Ammon's horn (tissue), 1 donor: ENCODE measurements around the gene TDRD5.

ENCODE experiments used
- DNase-seq: peaks from one replicate; pipeline ENCODE4 v3.0.0-alpha.2; 2016; ENCODE audit warnings: low spot score

Gene TDRD5, protein sequence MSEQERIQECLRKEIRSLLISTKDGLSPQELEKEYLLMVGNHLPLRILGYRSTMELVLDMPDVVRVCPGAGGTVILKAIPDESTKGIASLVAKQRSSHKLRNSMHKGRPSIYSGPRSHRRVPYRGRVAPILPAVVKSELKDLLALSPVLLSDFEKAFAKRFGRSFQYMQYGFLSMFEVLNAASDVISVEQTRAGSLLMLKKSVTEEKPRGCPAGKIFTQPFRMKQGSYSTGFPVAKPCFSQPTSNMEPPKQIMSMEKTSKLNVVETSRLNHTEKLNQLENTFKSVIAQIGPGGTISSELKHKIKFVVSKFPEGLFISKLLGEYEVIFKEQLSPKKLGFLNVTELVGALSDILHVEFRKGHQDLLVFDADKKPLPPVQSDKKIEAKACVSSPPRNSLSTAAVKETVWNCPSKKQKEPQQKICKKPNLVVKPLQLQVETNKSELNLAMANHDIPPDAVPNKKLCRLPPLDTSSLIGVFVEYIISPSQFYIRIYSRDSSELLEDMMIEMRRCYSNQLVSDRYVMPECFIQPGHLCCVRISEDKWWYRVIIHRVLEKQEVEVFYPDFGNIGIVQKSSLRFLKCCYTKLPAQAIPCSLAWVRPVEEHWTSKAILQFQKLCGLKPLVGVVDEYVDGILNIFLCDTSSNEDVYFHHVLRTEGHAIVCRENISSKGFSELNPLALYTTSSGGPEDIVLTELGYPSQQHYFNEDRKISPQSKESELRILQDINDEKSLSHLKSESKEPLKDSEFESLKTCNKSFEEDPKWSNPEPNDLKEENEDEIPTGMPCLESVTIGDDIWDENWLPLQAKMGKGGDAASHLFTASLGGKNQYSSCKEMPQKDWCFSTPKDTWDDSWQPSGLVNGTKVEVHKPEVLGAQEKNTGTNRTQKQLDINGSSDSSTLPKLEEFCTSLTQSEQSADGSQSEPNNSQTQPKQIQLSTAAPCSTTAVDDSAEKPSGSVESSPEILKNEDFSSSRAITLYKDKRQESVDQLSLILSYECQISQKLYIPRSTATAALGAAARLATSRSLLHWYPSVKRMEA

DNA sequence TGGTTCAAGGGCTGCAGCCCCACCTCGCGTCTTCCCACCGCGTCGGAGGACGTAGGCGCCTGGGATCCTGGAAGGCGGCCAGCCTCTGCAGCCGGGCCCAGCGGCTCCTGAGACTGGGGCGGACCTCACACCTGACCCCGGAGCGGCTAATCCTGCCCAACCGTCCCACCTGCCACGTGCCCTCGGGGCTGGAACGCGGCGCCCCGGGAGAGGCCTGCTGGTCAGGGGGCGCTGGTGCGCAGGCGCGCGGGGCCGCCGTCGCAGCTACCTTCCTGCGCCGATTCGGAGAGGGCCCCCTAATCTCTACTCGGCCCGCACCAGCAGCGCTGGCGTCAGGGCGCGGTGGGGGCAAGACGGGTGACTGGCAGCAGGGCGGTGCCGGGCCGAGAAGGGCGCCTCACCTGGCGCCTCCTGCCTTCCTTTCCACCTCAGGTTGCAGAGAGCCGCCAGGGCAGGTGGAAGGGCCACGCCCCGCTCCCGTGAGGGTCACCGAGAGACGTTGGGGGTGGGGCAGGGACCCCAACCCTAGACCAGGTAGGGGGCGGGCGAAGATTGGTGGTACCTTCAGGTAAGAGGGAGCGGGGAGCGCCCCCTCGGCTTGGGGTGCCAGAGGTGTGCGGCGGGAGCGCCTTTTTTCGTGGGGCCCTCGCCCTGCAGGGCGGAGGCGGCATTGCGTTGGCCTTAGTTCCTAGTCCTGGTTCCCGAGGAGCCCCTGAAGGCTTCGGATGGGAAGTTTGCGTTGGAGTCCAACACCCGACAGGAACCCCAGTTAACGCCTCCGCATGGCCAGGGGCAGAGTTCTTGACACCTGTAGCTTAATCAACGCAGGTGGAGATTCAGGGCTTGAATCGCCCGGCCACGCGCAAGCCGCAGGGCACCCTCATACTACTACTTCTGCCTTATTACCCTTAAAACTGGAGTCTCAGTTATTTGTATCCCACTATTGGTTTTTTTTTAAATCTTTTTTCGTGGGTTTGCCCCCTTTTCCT, at the start of gene TDRD5:
TDRD5 (plus strand) TSS at position 241 of the 989 bp plus-strand sequence. CDS start 784 bp downstream, outside the sequence.
- no peak for DNase-seq

DNA sequence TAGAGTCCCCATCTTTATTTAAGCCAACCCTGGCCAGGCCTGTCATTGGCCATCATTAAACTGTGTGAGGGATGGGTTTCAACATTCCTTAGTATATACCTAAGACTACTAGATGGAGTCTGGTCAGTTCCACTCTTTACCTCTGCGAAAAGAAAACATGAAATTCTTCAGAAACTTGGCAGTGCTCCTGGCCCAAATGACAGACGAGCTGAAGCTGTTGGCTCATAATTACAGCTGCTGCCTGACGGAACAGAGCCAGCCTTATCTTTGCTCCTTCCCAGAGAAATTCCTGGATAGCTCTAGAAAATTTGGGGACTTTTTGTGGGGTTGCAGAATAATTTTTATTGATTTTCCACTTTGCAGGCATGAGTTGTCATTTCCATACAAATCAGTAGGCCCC, 46.3 kb upstream of the TDRD5 start:
- DNase-seq, result no peak

DNA sequence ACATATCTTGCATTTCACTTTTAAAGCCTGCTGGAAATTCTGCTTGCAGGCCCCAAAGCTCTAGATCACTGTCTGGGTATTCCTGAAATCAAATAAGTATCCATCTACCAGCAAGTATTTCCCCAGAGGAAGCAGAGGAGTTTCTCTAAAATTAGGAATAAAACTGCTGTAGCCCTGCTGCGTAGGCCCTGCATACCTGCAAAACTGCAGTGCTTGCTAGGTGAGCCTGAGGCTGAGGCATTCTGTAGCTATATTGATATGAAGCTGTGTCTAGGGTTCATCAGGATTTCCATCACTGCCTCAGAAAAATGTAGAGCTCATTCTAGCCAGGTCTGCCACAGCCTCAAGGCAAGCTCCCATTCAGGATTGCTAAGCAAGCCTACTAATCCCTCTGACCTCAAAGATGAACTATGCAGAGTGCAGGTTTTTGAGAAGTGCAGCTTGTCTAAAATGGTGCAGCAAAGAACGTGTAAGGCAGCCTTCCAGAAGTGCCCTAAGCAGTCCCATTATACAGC, 44.6 kb upstream of the TDRD5 start:
- DNase-seq, result no peak

DNA sequence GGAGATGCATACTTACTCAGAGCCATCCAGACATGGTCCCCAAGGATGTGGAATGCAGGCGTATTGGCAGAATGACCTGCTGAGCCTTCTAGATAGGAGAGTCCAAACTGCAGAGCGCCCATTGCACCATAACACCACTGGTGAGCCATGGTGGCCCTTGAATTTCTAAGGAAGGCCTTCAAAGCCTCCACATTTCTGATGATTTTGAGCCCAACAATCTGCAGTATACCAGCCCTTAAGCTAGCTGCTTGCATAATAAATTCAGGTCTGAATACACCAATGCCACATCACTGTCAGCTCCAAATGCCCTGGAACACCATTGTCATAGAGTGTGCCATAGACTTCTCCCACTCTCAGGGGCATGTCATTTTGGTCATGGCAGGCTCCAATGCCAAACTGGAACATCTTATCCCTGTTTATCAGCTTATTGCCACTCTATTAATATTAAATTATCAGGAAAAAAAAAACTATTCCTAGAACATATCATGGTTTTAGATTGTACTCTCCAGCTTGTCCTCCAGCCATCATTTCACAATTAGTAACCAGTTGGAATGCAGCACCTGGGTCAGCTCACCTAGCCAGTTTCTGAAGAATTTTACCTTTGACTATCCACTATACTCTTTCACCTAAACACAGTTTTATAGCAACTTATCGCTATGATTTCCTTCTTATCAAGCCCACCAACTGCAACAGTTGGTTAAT, 42.8 kb upstream of the TDRD5 start:
- no peak for DNase-seq

DNA sequence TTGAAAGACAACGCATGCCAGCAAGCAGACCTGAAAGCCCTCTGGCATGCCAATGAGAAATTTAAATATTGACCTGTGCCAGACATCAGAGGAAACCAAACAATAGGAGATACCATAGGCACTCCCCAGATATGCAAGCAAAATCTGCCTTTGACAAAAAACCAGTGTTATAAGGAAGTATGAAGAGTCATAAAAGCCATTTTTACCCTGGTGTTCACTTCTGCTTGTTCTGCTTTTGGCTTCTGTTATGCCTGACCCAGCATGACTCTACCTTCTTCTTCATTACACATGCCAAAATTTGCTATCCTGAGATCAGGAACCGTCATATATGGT, 42.3 kb upstream of the TDRD5 start:
- DNase-seq, result no peak

DNA sequence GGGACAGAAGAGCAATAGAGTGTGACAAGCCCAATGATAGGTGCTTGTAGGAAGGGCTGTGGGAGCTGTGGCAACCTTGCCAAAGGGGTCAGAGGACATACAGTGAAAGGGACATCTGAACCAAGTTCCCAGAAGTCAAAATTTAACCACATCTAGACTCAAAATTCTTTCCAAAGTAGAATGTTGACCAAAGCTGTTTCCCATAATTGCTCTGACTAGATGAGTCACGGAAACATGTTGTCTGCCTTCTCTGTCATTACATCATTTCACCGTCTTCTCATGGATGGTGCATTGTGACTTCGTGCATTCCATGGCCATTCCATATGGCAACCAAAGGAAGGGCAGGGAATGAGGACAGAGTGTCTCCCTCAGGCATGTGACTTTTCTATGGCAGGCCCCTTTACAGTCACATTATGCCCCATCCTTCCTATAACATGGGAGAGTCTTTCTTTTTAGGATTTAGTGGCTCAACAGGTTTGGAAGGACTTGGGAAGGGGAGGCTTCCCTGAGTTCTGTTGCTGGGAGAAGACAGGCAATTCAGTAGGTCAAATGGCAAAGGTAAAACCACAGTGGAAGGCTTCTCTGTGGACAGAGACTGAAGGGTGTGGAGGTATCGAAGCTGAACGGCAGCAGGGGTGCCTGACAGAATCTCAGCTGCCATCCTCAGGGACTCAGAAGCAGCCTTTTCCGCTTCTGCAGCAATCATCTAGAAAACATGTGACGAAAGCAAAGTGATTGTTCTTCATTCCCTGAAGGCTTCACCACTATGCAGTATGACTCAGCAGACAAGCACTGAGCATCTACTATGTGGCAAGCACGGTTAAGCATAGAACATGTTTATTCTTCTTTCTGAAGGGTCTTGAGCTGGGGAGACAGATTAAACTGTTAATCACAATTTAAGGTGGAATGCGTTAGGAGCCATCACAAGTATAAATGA, 40.6 kb upstream of the TDRD5 start:
- DNase-seq, result no peak

DNA sequence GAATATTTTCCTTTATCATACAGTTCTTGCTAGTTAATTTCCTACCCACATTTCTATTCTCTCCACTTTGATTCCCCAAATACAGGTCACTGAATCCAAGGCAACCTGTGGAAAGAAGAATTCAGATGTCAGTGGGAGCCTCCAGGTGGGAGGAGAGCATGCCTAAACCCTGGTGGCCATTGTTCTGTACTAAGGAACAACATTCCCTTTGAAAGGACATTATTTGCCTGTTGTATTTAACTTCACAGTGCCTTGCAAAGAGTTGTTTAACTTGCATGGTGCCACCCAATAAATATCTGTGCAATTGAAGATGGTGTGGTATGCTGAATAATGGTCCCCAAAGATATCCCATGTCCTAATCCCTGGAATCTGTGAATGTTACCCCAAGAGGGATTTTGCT, 37.2 kb upstream of the TDRD5 start:
- no peak for DNase-seq

DNA sequence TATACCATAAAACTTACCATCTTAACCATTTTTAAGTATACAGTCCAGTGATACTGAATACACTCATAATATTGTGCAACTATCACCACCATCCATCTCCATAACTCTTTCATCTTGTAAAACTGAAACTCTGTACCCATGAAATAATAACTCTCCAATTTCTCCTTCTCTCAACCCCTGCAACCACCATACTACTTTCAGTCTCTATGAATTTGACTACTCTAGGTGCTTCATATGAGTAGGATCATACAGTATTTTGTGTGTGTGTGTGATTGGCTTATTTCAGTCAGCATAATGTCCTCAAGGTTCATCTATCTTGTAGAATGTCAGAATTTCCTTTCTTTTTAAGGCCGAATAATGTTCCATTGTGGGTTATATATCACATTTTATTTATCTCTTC, 33.6 kb upstream of the TDRD5 start:
- no peak for DNase-seq

DNA sequence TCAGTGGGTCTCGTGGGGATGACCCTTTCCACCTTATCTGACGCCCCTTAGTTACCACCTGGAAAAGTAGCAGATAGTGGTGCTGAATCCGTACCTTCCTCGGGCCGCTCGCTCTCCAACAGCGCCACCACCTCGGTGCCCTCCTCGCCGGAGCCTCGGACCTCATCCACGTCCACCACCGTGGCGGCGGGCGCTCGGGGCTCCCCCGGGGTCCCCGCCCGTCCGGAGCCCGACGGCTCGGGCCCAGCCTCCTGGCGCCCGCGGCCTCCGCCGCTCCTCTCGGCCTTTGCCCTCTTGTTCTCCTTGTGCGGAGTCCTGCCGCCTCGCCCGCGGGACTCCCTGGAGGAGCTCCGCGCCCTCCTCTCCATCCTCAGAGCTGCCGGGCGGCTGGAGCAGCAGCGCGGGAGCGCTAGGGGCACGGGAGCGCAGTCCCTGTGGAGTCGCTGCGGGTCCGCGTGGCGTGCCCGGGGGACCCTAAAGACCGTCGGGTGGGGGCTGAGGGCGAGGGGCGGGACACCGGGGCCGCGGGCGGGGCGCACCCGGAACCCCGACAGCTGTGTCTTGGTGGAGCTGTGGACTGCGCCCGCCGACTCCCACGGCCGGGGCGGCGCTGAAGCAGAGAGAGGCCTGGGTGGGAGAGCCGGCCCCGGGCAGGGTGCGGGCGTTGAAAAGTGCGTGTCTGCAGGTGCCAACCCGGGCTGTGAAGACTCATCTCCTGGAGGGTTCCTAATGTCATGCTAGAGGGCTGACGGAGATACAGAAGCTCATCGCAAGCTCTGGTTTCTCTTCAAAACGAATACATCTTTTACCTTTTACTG, 15.9 kb upstream of the TDRD5 start, which contains the start of gene NPHS2:
NPHS2 (minus strand) TSS at position 452 of the 818 bp plus-strand sequence; CDS start at position 368, 84 bp downstream.
- DNase-seq, result no peak

DNA sequence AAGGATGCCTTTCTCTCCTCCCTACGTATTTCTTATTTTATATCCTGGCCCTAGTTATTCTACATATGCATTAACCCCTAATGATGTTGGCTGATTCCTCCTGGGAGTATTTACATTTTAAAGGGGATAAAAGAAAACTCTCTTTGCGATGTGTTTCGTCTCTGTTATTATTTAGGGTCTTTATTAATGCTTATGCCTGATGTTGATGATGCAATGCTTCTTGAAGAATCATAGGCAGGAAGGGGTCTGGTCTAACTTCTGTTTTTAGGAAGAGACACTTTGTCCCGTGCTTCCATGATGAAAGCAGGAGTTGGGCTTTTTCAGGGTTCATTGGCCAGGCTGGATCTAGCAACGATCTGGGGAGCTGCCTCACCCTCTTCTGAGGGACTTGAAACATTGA, 15.1 kb upstream of the TDRD5 start:
- DNase-seq, result no peak

DNA sequence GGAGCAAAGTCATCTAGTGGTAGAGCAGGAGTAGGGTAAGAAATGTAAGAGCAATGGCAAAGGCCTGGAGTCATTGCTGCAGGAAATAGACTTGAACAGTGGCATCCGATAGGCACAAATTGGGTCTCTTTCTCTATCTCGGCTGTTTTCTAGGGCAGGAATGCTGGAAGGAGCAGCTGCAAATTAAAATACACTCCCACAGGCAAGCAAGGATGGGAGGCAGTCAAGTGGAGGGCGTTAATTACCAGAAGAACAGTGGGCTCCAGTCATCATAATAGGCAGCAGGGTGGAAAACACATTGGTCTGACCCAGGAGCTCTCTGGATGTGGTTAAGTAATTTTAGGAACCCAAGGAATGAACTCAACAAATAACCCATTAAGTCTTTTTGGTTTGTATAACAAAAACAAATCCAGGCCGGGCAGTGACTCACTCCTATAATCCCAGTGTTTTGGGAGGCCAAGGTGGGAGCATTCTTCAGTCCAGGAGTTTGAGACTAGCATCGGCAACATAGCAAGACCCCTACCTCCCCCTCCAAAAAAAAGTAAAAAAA, 7.8 kb upstream of the TDRD5 start:
- no peak for DNase-seq

DNA sequence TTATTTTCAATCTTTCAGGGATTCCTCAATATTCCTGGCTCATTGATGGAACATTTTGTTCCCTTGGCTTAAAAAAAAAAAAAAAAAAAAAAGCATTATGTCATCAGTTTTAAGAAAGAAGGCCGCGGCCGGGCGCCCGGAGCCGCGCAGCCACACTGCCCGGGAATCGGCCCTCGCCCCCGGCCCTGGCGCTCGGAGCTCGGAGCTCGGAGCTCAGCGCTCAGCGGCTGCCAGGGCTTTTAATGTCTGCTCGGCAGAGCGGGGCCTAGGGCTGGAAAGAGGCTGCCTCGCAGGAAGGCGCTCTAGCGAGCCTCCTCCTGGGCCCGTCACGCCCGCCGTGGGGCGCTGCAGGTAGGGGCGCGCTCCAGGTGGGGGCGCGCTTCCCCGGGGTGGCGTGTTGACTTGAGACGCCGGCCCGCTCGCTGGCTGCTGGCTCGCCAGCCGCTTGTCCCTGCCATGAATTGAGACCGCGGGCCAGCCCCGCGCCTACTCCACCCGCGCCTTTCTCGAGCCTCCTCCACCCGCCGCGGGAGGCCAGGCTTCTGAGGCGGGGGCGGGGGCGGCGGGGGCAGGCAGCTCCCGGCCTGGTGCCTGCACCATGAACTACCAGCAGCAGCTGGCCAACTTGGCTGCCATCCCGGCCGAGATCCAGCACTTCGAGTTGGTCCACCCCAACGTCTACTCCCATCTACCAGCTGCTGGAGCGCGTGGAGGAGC, 5.4 kb upstream of the TDRD5 start:
- DNase-seq, result peak; percentile 49

DNA sequence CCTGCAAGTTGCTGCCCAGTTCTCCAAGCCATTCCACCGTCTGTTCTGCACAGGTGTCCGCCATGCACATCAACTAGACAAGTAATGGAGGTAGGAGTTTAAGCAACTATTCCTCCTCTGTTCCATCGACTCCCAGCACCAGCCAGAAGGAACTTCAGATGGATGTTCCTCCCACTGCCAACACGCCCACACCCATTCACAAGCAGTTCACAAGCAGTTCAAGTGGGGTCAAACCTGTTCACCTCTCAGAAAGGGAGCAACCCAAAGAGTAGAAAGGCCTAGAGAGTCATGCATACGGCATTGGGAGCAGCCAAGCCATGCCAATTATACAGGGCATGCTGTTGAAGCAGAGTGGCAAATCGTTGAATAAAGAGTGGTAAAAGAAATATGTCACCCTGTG, 4.3 kb upstream of the TDRD5 start:
- no peak for DNase-seq

DNA sequence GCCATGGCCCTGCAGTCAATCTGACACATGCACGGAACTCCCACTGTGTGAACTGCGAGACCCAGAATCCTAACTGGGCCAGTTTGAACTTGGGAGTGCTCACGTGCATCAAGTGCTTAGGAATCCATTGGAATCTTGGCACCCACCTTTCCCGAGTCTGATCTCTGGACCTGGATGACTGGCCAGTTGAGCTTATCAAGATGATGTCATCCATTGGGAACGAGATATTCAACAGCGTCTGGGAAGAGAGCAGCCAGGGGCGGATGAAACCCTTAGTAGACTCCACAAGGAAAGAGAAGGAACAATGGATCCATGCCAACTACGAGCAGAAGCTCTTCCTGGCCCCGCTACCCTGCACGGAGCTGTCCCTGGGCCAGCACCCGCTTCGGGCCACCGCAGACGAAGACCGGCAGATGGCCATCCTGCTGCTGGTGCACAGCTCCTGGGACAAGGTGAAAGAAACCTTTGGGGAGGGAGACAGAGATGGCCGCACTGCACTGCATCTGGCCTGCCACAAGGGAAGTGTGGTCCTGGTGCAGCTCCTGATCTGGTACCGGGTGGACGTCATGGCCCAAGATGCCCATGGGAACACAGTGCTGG, 3.1 kb upstream of the TDRD5 start:
- no peak for DNase-seq

DNA sequence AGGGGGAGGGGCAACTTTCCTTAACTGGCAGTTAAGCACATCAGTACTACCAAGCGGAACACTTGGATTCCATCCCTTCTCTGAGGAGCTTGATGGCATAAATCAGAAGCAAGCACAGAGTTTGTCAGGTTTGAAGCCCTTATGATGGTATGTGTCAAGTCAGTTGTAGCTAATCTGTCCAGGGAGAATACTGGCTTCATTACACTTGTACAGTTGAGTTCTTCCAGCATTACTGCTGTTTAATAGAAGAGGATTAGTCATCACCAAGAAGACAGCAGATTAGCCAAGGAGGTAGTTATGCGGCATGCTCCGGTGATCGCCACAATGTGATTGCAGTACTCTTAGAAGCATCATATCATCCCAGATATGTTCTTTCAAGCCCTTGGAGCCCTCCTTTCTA, 2.1 kb upstream of the TDRD5 start:
- DNase-seq, result no peak

DNA sequence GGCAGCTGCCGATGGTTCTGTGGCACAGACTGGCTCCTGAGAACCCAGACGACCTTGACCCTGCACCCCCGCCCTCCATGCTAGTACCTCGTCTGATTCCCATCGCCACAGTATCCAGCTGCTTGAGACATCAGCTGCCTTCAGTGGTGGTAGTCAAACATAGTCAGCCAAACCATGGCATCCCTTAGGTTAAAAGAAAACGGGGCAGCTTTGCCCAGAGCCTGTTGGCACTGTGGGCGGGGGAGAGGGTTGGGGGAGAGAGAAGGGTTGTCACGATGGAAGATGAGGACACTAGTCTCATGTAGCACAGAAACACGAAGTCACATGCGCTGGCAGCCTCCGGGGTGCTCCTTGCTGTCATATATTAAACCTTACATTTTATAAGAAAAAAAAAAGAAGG, 961 bp upstream of the TDRD5 start:
- no peak for DNase-seq

DNA sequence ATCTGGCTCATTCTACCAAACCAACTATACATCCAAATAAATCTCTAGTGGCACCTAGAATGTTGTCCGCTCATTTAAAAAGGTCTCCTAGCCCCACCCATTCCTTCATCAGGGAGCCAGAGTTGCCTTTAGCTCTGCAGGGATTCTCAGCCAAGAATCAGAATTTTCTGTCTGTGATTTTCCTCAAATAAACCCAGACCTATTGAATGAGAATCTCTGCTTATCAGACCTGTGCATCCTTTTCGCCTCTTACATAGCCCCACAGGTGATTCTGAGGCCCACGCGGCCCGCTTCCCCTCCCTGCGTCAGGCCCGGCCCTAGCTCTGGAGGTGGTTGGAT, 410 bp upstream of the TDRD5 start:
- DNase-seq, result no peak

DNA sequence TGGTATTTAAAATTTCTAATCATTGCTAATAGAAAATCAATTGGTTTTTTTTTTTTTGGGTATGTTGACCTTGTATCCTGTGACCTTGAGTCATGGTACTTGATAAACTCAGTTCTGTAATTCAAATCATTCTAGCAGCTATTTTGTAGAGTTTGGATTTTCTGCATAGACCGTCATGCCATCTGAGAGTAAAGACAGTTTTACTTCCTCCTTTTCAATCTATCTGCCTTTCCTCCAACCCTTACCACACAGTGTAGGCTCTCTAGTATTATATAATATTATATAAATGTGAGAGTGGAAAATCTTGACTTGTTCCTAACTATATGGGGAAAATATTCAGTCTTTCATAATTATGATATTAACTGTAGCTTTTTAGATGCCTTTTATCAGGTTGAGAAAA, 7.0 kb downstream of the TDRD5 start:
- no peak for DNase-seq
